Astrocyte (in vitro differentiated cells and primary cell): ENCODE measurements around the gene IFNB1. TPM values are rescaled to one million over a fixed set of nuclear protein-coding genes. Genes with fewer than 3 reads are reported as not detected.

Experiments used
- DNase-seq: peaks from one replicate; pipeline ENCODE4 v3.0.0-alpha.2; 2010; ENCODE audit warnings: low read depth
- FAIRE-seq: peaks from 2 replicates; lab custom pipeline; 2011; peaks lifted over from hg19 to GRCh38; lab: Jason Lieb, UNC
- H2AFZ ChIP-seq: 2 replicates; pipeline ENCODE4 v1.6.0; 2012; ENCODE audit warnings: low read depth, low read length, inconsistent platforms
- H3K27ac ChIP-seq: 2 replicates; pipeline ENCODE4 v1.5.1; 2011; ENCODE audit warnings: low read depth, low read length, inconsistent platforms
- H3K27me3 ChIP-seq: 2 replicates; pipeline ENCODE4 v1.6.0; 2011; ENCODE audit warnings: low read length, inconsistent platforms; ENCODE audit not compliant: insufficient read depth
- H3K36me3 ChIP-seq: 2 replicates; pipeline ENCODE4 v1.5.1; 2011; ENCODE audit warnings: low read length, inconsistent platforms; ENCODE audit not compliant: insufficient read depth
- H3K4me1 ChIP-seq: 2 replicates; pipeline ENCODE4 v1.5.1; 2011; ENCODE audit warnings: low read length, inconsistent platforms; ENCODE audit not compliant: insufficient read depth
- H3K4me2 ChIP-seq: 2 replicates; pipeline ENCODE4 v1.6.0; 2012; ENCODE audit warnings: low read length, inconsistent platforms
- H3K4me3 ChIP-seq: 2 replicates; pipeline ENCODE4 v1.5.1; 2011; ENCODE audit warnings: low read depth, mild to moderate bottlenecking, low read length, inconsistent platforms; ENCODE audit not compliant: insufficient read depth
- H3K79me2 ChIP-seq: 2 replicates; pipeline ENCODE4 v1.6.0; 2012; ENCODE audit warnings: mild to moderate bottlenecking, low read length, inconsistent platforms; ENCODE audit not compliant: insufficient read depth
- H3K9ac ChIP-seq: 2 replicates; pipeline ENCODE4 v1.6.0; 2012; ENCODE audit warnings: mild to moderate bottlenecking, low read length, inconsistent platforms
- H3K9me3 ChIP-seq: 2 replicates; pipeline ENCODE4 v1.5.1; 2012; ENCODE audit warnings: low read depth, mild to moderate bottlenecking, low read length, inconsistent platforms; ENCODE audit not compliant: insufficient read depth
- H4K20me1 ChIP-seq: 2 replicates; pipeline ENCODE4 v1.6.0; 2012; ENCODE audit warnings: low read length, inconsistent platforms; ENCODE audit not compliant: insufficient read depth
- H3K27ac Mint-ChIP-seq: one replicate; pipeline ENCODE4 v1.8.0; 2021; ENCODE audit warnings: mild to moderate bottlenecking, mixed read lengths; ENCODE audit not compliant: unreplicated experiment
- H3K27me3 Mint-ChIP-seq: one replicate; pipeline ENCODE4 v1.8.0; 2021; ENCODE audit warnings: low read depth, mixed read lengths; ENCODE audit not compliant: unreplicated experiment
- H3K36me3 Mint-ChIP-seq: one replicate; pipeline ENCODE4 v1.8.0; 2021; ENCODE audit warnings: low read depth, mixed read lengths; ENCODE audit not compliant: unreplicated experiment
- H3K4me1 Mint-ChIP-seq: one replicate; pipeline ENCODE4 v1.8.0; 2021; ENCODE audit warnings: low read depth, mixed read lengths; ENCODE audit not compliant: unreplicated experiment
- H3K4me3 Mint-ChIP-seq: one replicate; pipeline ENCODE4 v1.8.0; 2021; ENCODE audit warnings: mild to moderate bottlenecking, moderate library complexity, mixed read lengths; ENCODE audit not compliant: unreplicated experiment
- H3K9me3 Mint-ChIP-seq: one replicate; pipeline ENCODE4 v1.8.0; 2021; ENCODE audit warnings: mild to moderate bottlenecking, mixed read lengths; ENCODE audit not compliant: unreplicated experiment
- CTCF ChIP-seq: IDR thresholded peaks from 2 replicates; pipeline ENCODE4 v1.5.1; 2011; ENCODE audit warnings: low read depth, mild to moderate bottlenecking, inconsistent platforms, low read length, moderate library complexity; ENCODE audit not compliant: insufficient read depth
- EZH2 ChIP-seq: IDR thresholded peaks from 2 replicates; pipeline ENCODE4 v1.6.1; 2012; ENCODE audit warnings: mild to moderate bottlenecking, low read length, inconsistent platforms; ENCODE audit not compliant: insufficient read depth
- total RNA-seq: library from RNA; stranded (reverse); gene quantifications from 2 replicates; pipeline ENCODE4 v1.2.1, GENCODE V29; 2021

Gene IFNB1
- total RNA-seq, 1 donor from 2014 or later = 2.5 TPM

GRCh38 chr9:21043841-21044240, 33.9 kb downstream of the IFNB1 start:
- H3K79me2 ChIP-seq = no peaks in the 10 kb centered on the region
- no peaks in the 10 kb centered on the region for H4K20me1 ChIP-seq
- peak; percentile 5 for FAIRE-seq
- H3K27me3 Mint-ChIP-seq = no peaks in the 10 kb centered on the region
- H3K4me1 Mint-ChIP-seq = no peaks in the 10 kb centered on the region
- H3K27ac ChIP-seq = no peak overlapping the region
- no peak overlapping the region for H3K27ac Mint-ChIP-seq
- H3K4me2 ChIP-seq = no peak overlapping the region
- H3K4me1 ChIP-seq = no peaks in the 10 kb centered on the region
- no peaks in the 10 kb centered on the region for H3K36me3 ChIP-seq
- no peak overlapping the region for H3K9ac ChIP-seq
- no peak overlapping the region for H3K4me3 ChIP-seq
- no peaks in the 10 kb centered on the region for H3K9me3 ChIP-seq
- no peak overlapping the region for H2AFZ ChIP-seq
- H3K9me3 Mint-ChIP-seq = no peaks in the 10 kb centered on the region
- H3K36me3 Mint-ChIP-seq = no peaks in the 10 kb centered on the region
- DNase-seq = no peak
- H3K27me3 ChIP-seq = no peaks in the 10 kb centered on the region
- no peak for TF ChIP-seq EZH2
- no peak overlapping the region for H3K4me3 Mint-ChIP-seq

- no peak overlapping the region for H3K4me2 ChIP-seq
- no peaks in the 10 kb centered on the region for H3K4me1 Mint-ChIP-seq
- no peaks in the 10 kb centered on the region for H3K36me3 ChIP-seq
- FAIRE-seq = no peak
- H3K27ac Mint-ChIP-seq = no peak overlapping the region
- no peak for DNase-seq
- no peak overlapping the region for H3K27ac ChIP-seq
- H3K9ac ChIP-seq = no peak overlapping the region
- TF ChIP-seq CTCF (no peak), EZH2 (no peak)
- no peaks in the 10 kb centered on the region for H3K9me3 ChIP-seq
- no peak overlapping the region for H3K4me3 ChIP-seq
- no peaks in the 10 kb centered on the region for H4K20me1 ChIP-seq
- H3K4me3 Mint-ChIP-seq = no peak overlapping the region
- H3K36me3 Mint-ChIP-seq = no peaks in the 10 kb centered on the region
- H3K79me2 ChIP-seq = no peaks in the 10 kb centered on the region
- H3K27me3 Mint-ChIP-seq = no peaks in the 10 kb centered on the region
- no peak overlapping the region for H2AFZ ChIP-seq
- H3K27me3 ChIP-seq = no peaks in the 10 kb centered on the region
- no peaks in the 10 kb centered on the region for H3K4me1 ChIP-seq
- H3K9me3 Mint-ChIP-seq = no peaks in the 10 kb centered on the region
These were observed 35.3 kb downstream of the IFNB1 start for GRCh38 chr9:21042466-21042865.

DNA sequence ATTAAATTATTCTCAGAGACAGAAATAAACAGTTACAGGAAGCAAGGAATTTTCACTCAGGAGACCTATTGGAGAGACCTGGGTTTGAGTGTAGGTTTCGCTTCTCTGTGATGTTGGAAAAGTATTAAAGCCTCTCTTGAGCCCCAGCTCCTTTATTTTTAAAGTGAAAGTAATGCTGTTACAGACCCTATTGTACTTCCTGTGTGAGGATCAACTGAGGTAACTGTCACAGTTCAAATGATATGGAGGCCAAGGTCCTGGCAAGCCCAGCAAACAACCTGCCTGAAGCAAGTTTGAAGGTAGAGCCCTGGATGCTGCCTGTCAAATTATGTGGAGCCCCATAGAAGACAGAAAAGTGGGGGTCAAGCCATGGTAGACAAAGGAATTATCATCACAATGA, 38.4 kb downstream of the IFNB1 start:
- Histone ChIP-seq H3K27ac (no peak overlapping the region), H3K4me3 (no peak overlapping the region), H3K9ac (no peak overlapping the region), H2AFZ (no peak overlapping the region), H3K79me2 (no peaks in the 10 kb centered on the region), H3K36me3 (no peaks in the 10 kb centered on the region), H4K20me1 (no peaks in the 10 kb centered on the region), H3K4me1 (no peaks in the 10 kb centered on the region), H3K4me2 (no peak overlapping the region), H3K27me3 (no peaks in the 10 kb centered on the region), H3K9me3 (no peaks in the 10 kb centered on the region)
- Mint-ChIP-seq H3K27ac (no peak overlapping the region), H3K9me3 (no peaks in the 10 kb centered on the region), H3K27me3 (peaks cover 3% of the 10 kb centered on the region), H3K4me1 (no peaks in the 10 kb centered on the region), H3K4me3 (no peak overlapping the region), H3K36me3 (no peaks in the 10 kb centered on the region)
- FAIRE-seq (no peak), DNase-seq (no peak)
- no peak for TF ChIP-seq EZH2
- TF ChIP-seq CTCF = no peak
